HCT116 (cell line): ENCODE data around the gene MFN1. TPM values are rescaled to one million over a fixed set of nuclear protein-coding genes. Genes with fewer than 3 reads are reported as not detected.

ENCODE experiments used
- ATAC-seq: fragments of 200-7000 bp; cut with Tn5 transposase; 2 replicates; pipeline ENCODE4 v1.9.1; 2020; ENCODE audit warnings: mild to moderate bottlenecking, moderate library complexity
- BruUV-seq: library from RNA; stranded (reverse); fragments of 400-500 nt; replicated peaks from 2 replicates; lab custom pipeline; 2021; lab: Mats Ljungman, UMichigan
- CTCF ChIA-PET: fragments of 300-600 bp; sonication (Branson Sonifier 250); formaldehyde crosslinking; loops from one replicate; lab custom pipeline; 2021; ENCODE audit warnings: antibody characterized with exemption; lab: Charles Lee
- POLR2A ChIA-PET: fragments of 300-600, 350-600 bp; sonication (Branson Sonifier 250); formaldehyde crosslinking; loops from one replicate; lab custom pipeline; 2021; ENCODE audit warnings: antibody characterized with exemption; lab: Charles Lee
- RAD21 ChIA-PET, 2 experiments: fragments of 300-600 bp; sonication (Branson Sonifier 250); formaldehyde crosslinking; loops; one replicate each; lab custom pipeline; 2023; ENCODE audit warnings: low total read pairs in 2 of 2; ENCODE audit not compliant: uncharacterized antibody in 2 of 2, unreplicated experiment in 2 of 2, low non-redundant PET in 1 of 2; lab: Charles Lee
- DNase-seq: peaks from one replicate; pipeline ENCODE4 v3.0.0-alpha.2; 2010; ENCODE audit warnings: low read depth, low spot score
- H2AFZ ChIP-seq: fragments of 200-600 bp; shearing (Covaris generic), sonication (generic); 2 replicates; pipeline ENCODE4 v1.6.1; 2017; ENCODE audit warnings: low read depth, mixed run types, mixed read lengths, antibody characterized with exemption, low read length; ENCODE audit not compliant: poor library complexity, severe bottlenecking
- H3K27ac ChIP-seq: 2 replicates; pipeline ENCODE4 v1.5.1; 2012; ENCODE audit warnings: low read depth, low read length
- H3K27me3 ChIP-seq: fragments of 200-600 bp; sonication (generic); 2 replicates; pipeline ENCODE4 v1.6.1; 2016; ENCODE audit warnings: mixed run types, low read length, mixed read lengths; ENCODE audit not compliant: insufficient read depth
- H3K36me3 ChIP-seq, 2 experiments: fragments of 200-500 bp in 1 of 2; fragments of 200-600 bp in 1 of 2; sonication (Bioruptor generic) in 1 of 2; sonication (generic) in 1 of 2; 2 replicates each; pipeline versions ENCODE4 v1.5.1 to v1.6.1; 2014 to 2016; ENCODE audit warnings: low read length in 2 of 2, inconsistent platforms in 1 of 2, mixed read lengths in 1 of 2, mixed run types in 1 of 2; ENCODE audit not compliant: insufficient read depth in 2 of 2, control insufficient read depth in 1 of 2
- H3K4me1 ChIP-seq, 2 experiments: fragments of 200-600 bp in 1 of 2; sonication (generic) in 1 of 2; 2 replicates each; pipeline versions ENCODE4 v1.5.1 to v1.6.1; 2012 to 2017; ENCODE audit warnings: low read length in 2 of 2, inconsistent platforms in 1 of 2, mild to moderate bottlenecking in 1 of 2, mixed read lengths in 1 of 2, mixed run types in 1 of 2, moderate library complexity in 1 of 2; ENCODE audit not compliant: insufficient read depth in 2 of 2, control insufficient read depth in 1 of 2
- H3K4me2 ChIP-seq: fragments of 200-600 bp; sonication (generic); 2 replicates; pipeline ENCODE4 v1.6.1; 2017; ENCODE audit warnings: mixed run types, low read length, mixed read lengths
- H3K4me3 ChIP-seq, 2 experiments: fragments of 200-600 bp in 1 of 2; sonication (generic) in 1 of 2; replicated peaks in 1 of 2; 2 replicates each; pipeline ENCODE4 v1.5.1; 2011 to 2016; ENCODE audit warnings: low read length in 2 of 2, control low read depth in 1 of 2, low read depth in 1 of 2, mild to moderate bottlenecking in 1 of 2, mixed read lengths in 1 of 2, mixed run types in 1 of 2
- H3K79me2 ChIP-seq: fragments of 200-600 bp; sonication (generic); 2 replicates; pipeline ENCODE4 v1.6.1; 2017; ENCODE audit warnings: mild to moderate bottlenecking, mixed run types, low read length, moderate library complexity, mixed read lengths; ENCODE audit not compliant: insufficient read depth
- H3K9ac ChIP-seq: fragments of 200-600 bp; sonication (generic); 2 replicates; pipeline ENCODE4 v1.6.1; 2016; ENCODE audit warnings: low read length, mixed read lengths
- H3K9me2 ChIP-seq: fragments of 200-600 bp; sonication (generic), shearing (Covaris generic); 2 replicates; pipeline ENCODE4 v1.6.1; 2017; ENCODE audit warnings: mixed run types, mild to moderate bottlenecking, moderate library complexity; ENCODE audit not compliant: insufficient read depth
- H3K9me3 ChIP-seq, 2 experiments: fragments of 200-500 bp in 1 of 2; fragments of 200-600 bp in 1 of 2; sonication (Bioruptor generic) in 1 of 2; sonication (generic) in 1 of 2; 2 replicates each; pipeline ENCODE4 v1.6.1; 2014 to 2017; ENCODE audit warnings: low read length in 2 of 2, mixed read lengths in 2 of 2, inconsistent platforms in 1 of 2, low read depth in 1 of 2, mild to moderate bottlenecking in 1 of 2, mixed run types in 1 of 2, moderate library complexity in 1 of 2; ENCODE audit not compliant: control insufficient read depth in 1 of 2, insufficient read depth in 1 of 2
- H4K20me1 ChIP-seq: fragments of 200-600 bp; sonication (generic), shearing (Covaris generic); 2 replicates; pipeline ENCODE4 v1.6.1; 2017; ENCODE audit warnings: mixed run types, mild to moderate bottlenecking, moderate library complexity; ENCODE audit not compliant: insufficient read depth
- CEBPB ChIP-seq: IDR thresholded peaks from 2 replicates; pipeline ENCODE4 v1.6.1; 2012; ENCODE audit warnings: low read depth
- EGR1 ChIP-seq: IDR thresholded peaks from 2 replicates; pipeline ENCODE4 v1.6.1; 2012; ENCODE audit warnings: low read depth
- ELF1 ChIP-seq: IDR thresholded peaks from 2 replicates; pipeline ENCODE4 v1.6.1; 2012; ENCODE audit warnings: low read depth, borderline replicate concordance
- FOSL1 ChIP-seq: IDR thresholded peaks from 2 replicates; pipeline ENCODE4 v1.6.1; 2012; ENCODE audit warnings: low read depth
- JUND ChIP-seq: IDR thresholded peaks from 2 replicates; pipeline ENCODE4 v1.6.1; 2012
- MAX ChIP-seq: IDR thresholded peaks from 2 replicates; pipeline ENCODE4 v1.6.1; 2012
- POLR2AphosphoS5 ChIP-seq: IDR thresholded peaks from 2 replicates; pipeline ENCODE4 v1.6.1; 2011; ENCODE audit warnings: mild to moderate bottlenecking, low read depth, low read length, moderate library complexity
- SIN3A ChIP-seq: IDR thresholded peaks from 2 replicates; pipeline ENCODE4 v1.6.1; 2012; ENCODE audit warnings: low read depth
- SP1 ChIP-seq: IDR thresholded peaks from 2 replicates; pipeline ENCODE4 v1.6.1; 2012; ENCODE audit warnings: low read depth
- TCF7L2 ChIP-seq: IDR thresholded peaks from 2 replicates; pipeline ENCODE4 v1.7.0; 2011; ENCODE audit warnings: borderline replicate concordance, inconsistent platforms; ENCODE audit not compliant: insufficient read depth, insufficient read length; ENCODE audit errors: extremely low read depth
- YY1 ChIP-seq: IDR thresholded peaks from 2 replicates; pipeline ENCODE4 v1.6.1; 2011; ENCODE audit warnings: low read length, low read depth, moderate library complexity, mild to moderate bottlenecking; ENCODE audit not compliant: insufficient replicate concordance; ENCODE audit errors: extremely low read depth
- ZBTB33 ChIP-seq: IDR thresholded peaks from 2 replicates; pipeline ENCODE4 v1.6.1; 2011; ENCODE audit warnings: mild to moderate bottlenecking, low read length, moderate library complexity; ENCODE audit not compliant: insufficient replicate concordance; ENCODE audit errors: extremely low read depth
- ZFX ChIP-seq: fragments of 450-650 bp; IDR thresholded peaks from 2 replicates; pipeline ENCODE4 v1.6.1; 2017
- ZNF274 ChIP-seq: fragments of 200-500 bp; sonication (Bioruptor generic); IDR thresholded peaks from 2 replicates; pipeline ENCODE4 v1.6.1; 2014; ENCODE audit warnings: mild to moderate bottlenecking, low read depth, low read length, inconsistent platforms
- intact Hi-C: fragments of 100-400 bp; cut with micrococcal nuclease; formaldehyde crosslinking; loops from 2 replicates; pipeline ENCODE4 v1.10.0; 2022
- total RNA-seq: library from RNA; stranded (reverse); gene quantifications from one replicate; pipeline ENCODE4 v1.2.1, GENCODE V29; 2021; ENCODE audit not compliant: unreplicated experiment

The MFN1 gene
- total RNA-seq, 1 experiment from 2014 or later = 54.6 TPM

GRCh38 chr3:179332240-179332639 is 15.3 kb upstream of the MFN1 start:
- no peaks in the 10 kb centered on the region for H3K4me1 ChIP-seq
- no peak for TF ChIP-seq FOSL1
- TF ChIP-seq, all 23 proteins: peak for 0
- Histone ChIP-seq H3K79me2 (peaks cover 50% of the 10 kb centered on the region), H3K36me3 (peaks cover 51 to 64% of the 10 kb centered on the region in 2 experiments), H3K4me3 (no peak overlapping the region), H2AFZ (no peak overlapping the region), H3K9me2 (no peaks in the 10 kb centered on the region), H3K9ac (no peak overlapping the region), H3K4me2 (no peak overlapping the region), H3K27me3 (no peaks in the 10 kb centered on the region), H4K20me1 (peaks cover 10% of the 10 kb centered on the region; the same call in 1 of the 2 replicates), H3K9me3 (no peaks in the 10 kb centered on the region), H3K27ac (no peak overlapping the region)
- no peak for ATAC-seq
- BruUV-seq = no TSS peak
- intact Hi-C loops = no loop called here
- ChIA-PET CTCF (no interaction called here), POLR2A (no interaction called here), RAD21 (no interaction called here)
- DNase-seq = no peak

GRCh38 chr3:179333084-179333483 is 14.4 kb upstream of the MFN1 start:
- Histone ChIP-seq H3K9me2 (no peaks in the 10 kb centered on the region), H3K4me1 (no peaks in the 10 kb centered on the region), H4K20me1 (peaks cover 4% of the 10 kb centered on the region; the same call in 1 of the 2 replicates), H3K79me2 (peaks cover 41% of the 10 kb centered on the region), H3K9me3 (no peaks in the 10 kb centered on the region), H3K27me3 (no peaks in the 10 kb centered on the region), H3K4me2 (no peak overlapping the region), H2AFZ (no peak overlapping the region), H3K36me3 (peaks cover 49 to 64% of the 10 kb centered on the region in 2 experiments), H3K27ac (no peak overlapping the region), H3K4me3 (no peak overlapping the region), H3K9ac (no peak overlapping the region)
- no TSS peak for BruUV-seq
- TF ChIP-seq TCF7L2 (no peak), SP1 (no peak), ZFX (no peak), CEBPB (no peak), ELF1 (no peak), ZBTB33 (no peak), MAX (no peak), YY1 (no peak), FOSL1 (no peak), POLR2AphosphoS5 (no peak), SIN3A (no peak), JUND (no peak), EGR1 (no peak), ZNF274 (no peak)
- ATAC-seq (no peak), DNase-seq (no peak)
- ChIA-PET CTCF (no interaction called here), POLR2A (no interaction called here), RAD21 (no interaction called here)
- intact Hi-C loops = no loop called here
